ENCODE measurements around the gene IL17RA. TPM values are rescaled to one million over a fixed set of nuclear protein-coding genes. Genes with fewer than 3 reads are reported as not detected.

The IL17RA gene
- total and polyA plus RNA-seq, 2 of the 4 experiments (the other 2 are of a cell fraction): 5.2 to 15.3 TPM

DNA sequence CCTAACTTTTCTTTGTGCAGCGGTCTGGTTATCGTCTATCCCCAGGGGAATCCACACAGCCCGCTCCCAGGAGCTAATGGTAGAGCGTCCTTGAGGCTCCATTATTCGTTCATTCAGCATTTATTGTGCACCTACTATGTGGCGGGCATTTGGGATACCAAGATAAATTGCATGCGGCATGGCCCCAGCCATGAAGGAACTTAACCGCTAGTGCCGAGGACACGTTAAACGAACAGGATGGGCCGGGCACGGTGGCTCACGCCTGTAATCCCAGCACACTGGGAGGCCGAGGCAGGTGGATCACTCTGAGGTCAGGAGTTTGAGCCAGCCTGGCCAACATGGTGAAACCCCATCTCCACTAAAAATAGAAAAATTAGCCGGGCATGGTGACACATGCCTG, 25.2 kb downstream of the IL17RA start (continued):
- TF ChIP-seq RCOR1 (IDR thresholded peaks at IDR 0.05; ENCODE audit: insufficient replicate concordance, low read length) (no peak), MAZ (IDR thresholded peaks at IDR 0.05; ENCODE audit: borderline replicate concordance, low read depth, low read length) (no peak)

DNA sequence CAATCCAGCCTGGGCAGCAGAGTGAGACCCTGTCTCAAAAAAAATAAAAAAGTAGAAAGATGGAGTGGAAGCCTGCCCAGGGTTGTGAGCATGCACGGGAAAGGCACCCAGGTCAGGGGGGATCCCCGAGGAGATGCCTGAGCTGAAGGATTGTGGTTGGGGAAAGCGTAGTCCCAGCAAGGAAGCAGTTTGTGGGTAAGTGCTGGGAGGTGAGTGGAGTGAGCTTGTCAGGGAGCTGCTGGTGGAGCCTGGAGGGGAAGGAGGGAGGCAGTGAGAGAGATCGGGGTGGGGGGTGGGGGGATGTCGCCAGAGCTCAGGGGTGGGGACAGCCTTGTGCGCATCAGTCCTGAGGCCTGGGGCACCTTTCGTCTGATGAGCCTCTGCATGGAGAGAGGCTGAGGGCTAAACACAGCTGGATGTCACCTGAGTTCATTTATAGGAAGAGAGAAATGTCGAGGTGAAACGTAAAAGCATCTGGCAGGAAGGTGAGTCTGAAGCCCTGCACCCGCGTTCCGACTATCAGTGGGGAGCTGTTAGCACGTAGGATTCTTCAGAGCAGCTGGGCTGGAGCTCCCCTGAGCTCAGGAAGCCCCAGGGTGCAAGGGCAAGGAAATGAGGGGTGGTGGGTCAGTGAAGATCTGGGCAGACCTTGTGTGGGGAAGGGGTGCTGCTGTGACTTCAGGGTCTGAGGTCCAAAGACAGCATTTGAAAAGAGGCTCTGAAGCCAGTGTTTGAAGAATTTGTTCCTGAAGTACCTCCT, 26.2 kb downstream of the IL17RA start:
- no peak overlapping the region for H4K5ac ChIP-seq (ENCODE audit: low read depth, low read length)
- no peaks in the 10 kb centered on the region for H3K79me1 ChIP-seq (ENCODE audit: low read depth in 1 of 2, low read length in 2 of 2)
- DNase-seq: no peak
- H4K91ac ChIP-seq (ENCODE audit: insufficient read depth, low read depth, low read length): no peak overlapping the region
- ChIA-PET POLR2A (ENCODE audit: unreplicated experiment) (no interaction called here), CTCF (no interaction called here)
- H2BK5ac ChIP-seq (ENCODE audit: low read depth, low read length, poor library complexity, severe bottlenecking): no peak overlapping the region
- no peak overlapping the region for H2BK15ac ChIP-seq (ENCODE audit: low read depth, low read length)
- intact Hi-C loops (cut with micrococcal nuclease) (no loop called here), dilution Hi-C loops (cut with HindIII; ENCODE audit: low sequenced_read_pairs, unreplicated experiment) (no loop called here), in situ Hi-C loops (cut with MboI; ENCODE audit: low sequenced_read_pairs) (no loop called here)
- no peaks in the 10 kb centered on the region for H4K20me1 ChIP-seq (ENCODE audit: insufficient read depth, low read length)
- no peak overlapping the region for H3K56ac ChIP-seq (ENCODE audit: extremely low read depth, insufficient read depth, low read length)
- H3K27ac ChIP-seq (ENCODE audit: insufficient read depth, low read length): no peak overlapping the region
- no peak overlapping the region for H2AK9ac ChIP-seq (replicated peaks; ENCODE audit: low read depth, low read length, poor library complexity)
- BruUV-seq (replicated peaks): no TSS peak
- H3K9ac ChIP-seq (ENCODE audit: low read depth, low read length): no peak overlapping the region
- no peak overlapping the region for H2AK5ac ChIP-seq (ENCODE audit: low read depth, low read length)
- H3K4me2 ChIP-seq (ENCODE audit: low read depth, low read length): no peak overlapping the region
- no peaks in the 10 kb centered on the region for H3K9me1 ChIP-seq (ENCODE audit: insufficient read depth, low read length)
- no peak overlapping the region for H3K4me3 ChIP-seq (ENCODE audit: insufficient read depth, low read depth, low read length)
- H3K14ac ChIP-seq (replicated peaks; ENCODE audit: low read depth, low read length): no peak overlapping the region
- WGBS, 2 experiments (ENCODE audit: extremely low coverage in 2 of 2, insufficient read length in 1 of 2): 81% methylated on average over 5 of the region's 13 CpGs; no CpG with 5 or more reads in 1 of the 2 experiments
- H3K18ac ChIP-seq (ENCODE audit: low read depth, low read length): no peak overlapping the region
- peaks cover 30% of the 10 kb centered on the region for H3K36me3 ChIP-seq (ENCODE audit: control insufficient read depth, insufficient read depth, low read length)
- no peak overlapping the region for H2BK120ac ChIP-seq (ENCODE audit: low read depth, low read length)
- H2BK20ac ChIP-seq (ENCODE audit: low read depth, low read length): no peak overlapping the region
- ATAC-seq (ENCODE audit: low read depth): no peak
- H2AFZ ChIP-seq (replicated peaks; ENCODE audit: low read length, poor library complexity): no peak overlapping the region
- H3K9me3 ChIP-seq (ENCODE audit: control insufficient read depth, insufficient read depth, low read length): no peaks in the 10 kb centered on the region
- no peaks in the 10 kb centered on the region for H3K27me3 ChIP-seq (ENCODE audit: control insufficient read depth, insufficient read depth, low read length)
- H3K23ac ChIP-seq (ENCODE audit: low read depth, low read length): no peak overlapping the region
- H3K4me1 ChIP-seq (ENCODE audit: control insufficient read depth, insufficient read depth, low read length): no peaks in the 10 kb centered on the region
- no peak for TF ChIP-seq RAD21 (IDR thresholded peaks at IDR 0.05; ENCODE audit: low read length)
- TF ChIP-seq RCOR1 (IDR thresholded peaks at IDR 0.05; ENCODE audit: insufficient replicate concordance, low read length): no peak
- TF ChIP-seq POLR2A (IDR thresholded peaks at IDR 0.05; ENCODE audit: low read depth, low read length): no peak
- no peak for TF ChIP-seq RFX5 (IDR thresholded peaks at IDR 0.05; ENCODE audit: low read depth, low read length)
- TF ChIP-seq, protein P1, sequence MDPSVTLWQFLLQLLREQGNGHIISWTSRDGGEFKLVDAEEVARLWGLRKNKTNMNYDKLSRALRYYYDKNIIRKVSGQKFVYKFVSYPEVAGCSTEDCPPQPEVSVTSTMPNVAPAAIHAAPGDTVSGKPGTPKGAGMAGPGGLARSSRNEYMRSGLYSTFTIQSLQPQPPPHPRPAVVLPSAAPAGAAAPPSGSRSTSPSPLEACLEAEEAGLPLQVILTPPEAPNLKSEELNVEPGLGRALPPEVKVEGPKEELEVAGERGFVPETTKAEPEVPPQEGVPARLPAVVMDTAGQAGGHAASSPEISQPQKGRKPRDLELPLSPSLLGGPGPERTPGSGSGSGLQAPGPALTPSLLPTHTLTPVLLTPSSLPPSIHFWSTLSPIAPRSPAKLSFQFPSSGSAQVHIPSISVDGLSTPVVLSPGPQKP (IDR thresholded peaks at IDR 0.05; ENCODE audit: borderline replicate concordance, low read depth, low read length): no peak
- TF ChIP-seq, protein P2, sequence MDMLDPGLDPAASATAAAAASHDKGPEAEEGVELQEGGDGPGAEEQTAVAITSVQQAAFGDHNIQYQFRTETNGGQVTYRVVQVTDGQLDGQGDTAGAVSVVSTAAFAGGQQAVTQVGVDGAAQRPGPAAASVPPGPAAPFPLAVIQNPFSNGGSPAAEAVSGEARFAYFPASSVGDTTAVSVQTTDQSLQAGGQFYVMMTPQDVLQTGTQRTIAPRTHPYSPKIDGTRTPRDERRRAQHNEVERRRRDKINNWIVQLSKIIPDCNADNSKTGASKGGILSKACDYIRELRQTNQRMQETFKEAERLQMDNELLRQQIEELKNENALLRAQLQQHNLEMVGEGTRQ (IDR thresholded peaks at IDR 0.05; ENCODE audit: low read depth, low read length): no peak
- no peak for TF ChIP-seq SMC3 (IDR thresholded peaks at IDR 0.05; ENCODE audit: low read depth, low read length)
- no peak overlapping the region for H4K8ac ChIP-seq (ENCODE audit: low read depth in 2 of 2, low read length in 2 of 2)
- H3K4ac ChIP-seq (ENCODE audit: low read depth, low read length): no peak overlapping the region
